Gastroesophageal sphincter (tissue), 3 donors: ENCODE measurements around the gene MRPL14.

Experiments
- CTCF ChIP-seq, 4 experiments: fragments of 200-600 bp in 2 of 4; fragments of 450-650 bp in 2 of 4; sonication (generic) in 1 of 4; IDR thresholded peaks; one replicate each; pipeline ENCODE4 v1.5.1; 2017 to 2019; ENCODE audit warnings: antibody characterized with exemption in 4 of 4, mild to moderate bottlenecking in 2 of 4, moderate library complexity in 2 of 4
- POLR2A ChIP-seq, 2 donors: fragments of 450-650 bp; IDR thresholded peaks; one replicate each; pipeline ENCODE4 v1.6.1; 2017; ENCODE audit warnings: antibody characterized with exemption in 2 of 2, mild to moderate bottlenecking in 2 of 2, moderate library complexity in 1 of 2

- TF ChIP-seq POLR2A (IDR thresholded peaks at IDR 0.05) (no peak), CTCF (IDR thresholded peaks at IDR 0.05) (no peak)
These were observed 5.2 kb upstream of the MRPL14 start for GRCh38 chr6:44132476-44132875.
